RWPE2 (cell line): ENCODE data around the gene LIN7B.
A peak's percentile ranks its signal among the peaks of the same experiment; 100 is the strongest.

Experiments
- ATAC-seq: fragments of 200-7000 bp; cut with Tn5 transposase; 3 replicates; pipeline ENCODE4 v1.9.1; 2021; ENCODE audit warnings: low read depth
- DNase-seq: peaks from one replicate; pipeline ENCODE4 v3.0.0-alpha.2; 2020; ENCODE audit warnings: low spot score
- H3K27ac ChIP-seq: fragments of 450-650 bp; 2 replicates; pipeline ENCODE4 v1.5.1; 2017; ENCODE audit warnings: mild to moderate bottlenecking; ENCODE audit not compliant: poor library complexity, severe bottlenecking
- H3K27me3 ChIP-seq: fragments of 250-450 bp; sonication (Bioruptor Pico); 2 replicates; pipeline ENCODE4 v1.5.1; 2021; ENCODE audit warnings: mild to moderate bottlenecking, moderate library complexity; ENCODE audit not compliant: insufficient read depth, poor library complexity, severe bottlenecking
- H3K36me3 ChIP-seq: fragments of 250-450 bp; sonication (Bioruptor Pico); 2 replicates; pipeline ENCODE4 v1.5.1; 2020; ENCODE audit warnings: low read depth, mild to moderate bottlenecking, moderate library complexity
- H3K4me1 ChIP-seq: fragments of 250-450 bp; sonication (Bioruptor Pico); 2 replicates; pipeline ENCODE4 v1.5.1; 2021; ENCODE audit warnings: mild to moderate bottlenecking, moderate library complexity; ENCODE audit not compliant: insufficient read depth, poor library complexity, severe bottlenecking
- H3K4me3 ChIP-seq: fragments of 250-450 bp; sonication (Bioruptor Pico); 2 replicates; pipeline ENCODE4 v1.5.1; 2021; ENCODE audit warnings: mild to moderate bottlenecking, moderate library complexity; ENCODE audit not compliant: severe bottlenecking
- H3K9me3 ChIP-seq: fragments of 250-450 bp; sonication (Bioruptor Pico); 2 replicates; pipeline ENCODE4 v1.5.1; 2021; ENCODE audit warnings: mild to moderate bottlenecking, moderate library complexity; ENCODE audit not compliant: severe bottlenecking
- TF ChIP-seq, protein P1 (sequence below): fragments of 450-650 bp; IDR thresholded peaks from one replicate; pipeline ENCODE4 v1.5.1; 2017; ENCODE audit warnings: mild to moderate bottlenecking, moderate library complexity; ENCODE audit not compliant: poor library complexity, severe bottlenecking

LIN7B gene

DNA sequence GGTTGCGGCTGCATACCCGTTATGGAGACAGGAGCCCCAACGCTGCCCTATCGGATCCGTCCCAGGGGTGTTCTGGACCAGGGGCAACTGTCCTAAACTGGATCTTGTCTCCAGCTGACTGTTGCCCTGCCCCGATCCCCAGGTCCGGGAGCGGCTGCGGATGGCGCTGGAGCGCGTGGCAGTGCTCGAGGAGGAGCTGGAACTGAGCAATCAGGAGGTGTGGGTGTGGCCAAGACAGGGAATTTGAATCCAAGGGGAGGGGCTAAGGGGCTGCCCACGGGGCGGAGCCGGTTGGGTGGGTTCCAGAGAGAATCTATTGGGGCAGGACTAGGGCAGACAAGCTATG is 15.0 kb downstream of the LIN7B start:
- ATAC-seq (no peak), DNase-seq (no peak)
- no peaks in the 10 kb centered on the region for H3K27me3 ChIP-seq
- H3K36me3 ChIP-seq = no peaks in the 10 kb centered on the region
- TF ChIP-seq, protein P1, sequence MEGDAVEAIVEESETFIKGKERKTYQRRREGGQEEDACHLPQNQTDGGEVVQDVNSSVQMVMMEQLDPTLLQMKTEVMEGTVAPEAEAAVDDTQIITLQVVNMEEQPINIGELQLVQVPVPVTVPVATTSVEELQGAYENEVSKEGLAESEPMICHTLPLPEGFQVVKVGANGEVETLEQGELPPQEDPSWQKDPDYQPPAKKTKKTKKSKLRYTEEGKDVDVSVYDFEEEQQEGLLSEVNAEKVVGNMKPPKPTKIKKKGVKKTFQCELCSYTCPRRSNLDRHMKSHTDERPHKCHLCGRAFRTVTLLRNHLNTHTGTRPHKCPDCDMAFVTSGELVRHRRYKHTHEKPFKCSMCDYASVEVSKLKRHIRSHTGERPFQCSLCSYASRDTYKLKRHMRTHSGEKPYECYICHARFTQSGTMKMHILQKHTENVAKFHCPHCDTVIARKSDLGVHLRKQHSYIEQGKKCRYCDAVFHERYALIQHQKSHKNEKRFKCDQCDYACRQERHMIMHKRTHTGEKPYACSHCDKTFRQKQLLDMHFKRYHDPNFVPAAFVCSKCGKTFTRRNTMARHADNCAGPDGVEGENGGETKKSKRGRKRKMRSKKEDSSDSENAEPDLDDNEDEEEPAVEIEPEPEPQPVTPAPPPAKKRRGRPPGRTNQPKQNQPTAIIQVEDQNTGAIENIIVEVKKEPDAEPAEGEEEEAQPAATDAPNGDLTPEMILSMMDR = no peak
- no peaks in the 10 kb centered on the region for H3K9me3 ChIP-seq
- H3K4me1 ChIP-seq = peaks cover 8% of the 10 kb centered on the region
- H3K27ac ChIP-seq = no peak overlapping the region
- no peak overlapping the region for H3K4me3 ChIP-seq

DNA sequence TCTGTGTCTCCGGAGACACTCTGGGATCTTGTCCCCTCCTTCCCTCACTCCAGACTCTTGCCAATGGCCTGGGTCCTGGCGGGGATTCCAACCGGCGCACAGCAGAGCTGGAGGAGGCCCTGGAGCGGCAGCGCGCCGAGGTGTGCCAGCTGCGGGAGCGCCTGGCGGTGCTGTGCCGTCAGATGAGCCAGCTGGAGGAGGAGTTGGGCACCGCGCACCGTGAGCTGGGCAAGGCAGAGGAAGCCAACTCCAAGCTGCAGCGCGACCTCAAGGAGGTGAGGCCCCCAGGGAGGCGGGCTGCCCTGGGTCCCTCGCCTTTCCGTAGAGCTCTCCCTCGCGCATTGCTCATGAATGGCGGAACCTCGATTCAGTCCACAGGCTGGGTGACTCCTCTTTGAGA is 16.2 kb downstream of the LIN7B start:
- DNase-seq (no peak), ATAC-seq (no peak)
- TF ChIP-seq, protein P1 = no peak
- Histone ChIP-seq H3K36me3 (peaks cover 4% of the 10 kb centered on the region; the same call in 1 of the 2 replicates), H3K4me3 (no peak overlapping the region), H3K9me3 (no peaks in the 10 kb centered on the region), H3K4me1 (peaks cover 8% of the 10 kb centered on the region), H3K27me3 (no peaks in the 10 kb centered on the region), H3K27ac (no peak overlapping the region)

GRCh38 chr19:49132974-49133609 is 18.9 kb downstream of the LIN7B start:
- ATAC-seq = no peak
- no peak overlapping the region for H3K4me3 ChIP-seq
- no peak for DNase-seq
- H3K36me3 ChIP-seq = peaks cover 4% of the 10 kb centered on the region; the same call in 1 of the 2 replicates
- H3K27ac ChIP-seq = no peak overlapping the region
- H3K9me3 ChIP-seq = no peaks in the 10 kb centered on the region
- TF ChIP-seq, protein P1 = no peak
- H3K4me1 ChIP-seq = peaks cover 5% of the 10 kb centered on the region
- no peaks in the 10 kb centered on the region for H3K27me3 ChIP-seq

GRCh38 chr19:49133621-49134454 is 19.7 kb downstream of the LIN7B start:
- Histone ChIP-seq H3K4me1 (peaks cover 2% of the 10 kb centered on the region), H3K27me3 (no peaks in the 10 kb centered on the region), H3K27ac (no peak overlapping the region), H3K4me3 (no peak overlapping the region), H3K36me3 (peaks cover 4% of the 10 kb centered on the region; the same call in 1 of the 2 replicates), H3K9me3 (no peaks in the 10 kb centered on the region)
- DNase-seq = no peak
- TF ChIP-seq, protein P1 = no peak
- peak; percentile 67 for ATAC-seq

GRCh38 chr19:49135686-49136085 is 21.5 kb downstream of the LIN7B start:
- Histone ChIP-seq H3K9me3 (no peaks in the 10 kb centered on the region), H3K27me3 (no peaks in the 10 kb centered on the region), H3K4me3 (no peak overlapping the region), H3K36me3 (peaks cover 4% of the 10 kb centered on the region; the same call in 1 of the 2 replicates), H3K4me1 (no peaks in the 10 kb centered on the region), H3K27ac (no peak overlapping the region)
- TF ChIP-seq, protein P1 = no peak
- ATAC-seq (no peak), DNase-seq (no peak)
